GM19467 (cell line): ENCODE measurements around the gene WASHC4.
"Not testable (repeated sequence)": the region's sequence is repeated elsewhere in the genome, so short reads cannot be mapped to it uniquely, and the experiment has no call there.

Experiments
- ATAC-seq: cut with Tn5 transposase; IDR thresholded peaks from one replicate; pipeline ENCODE4 v1.9.1; 2021; ENCODE audit warnings: mild to moderate bottlenecking, moderate library complexity; ENCODE audit not compliant: unreplicated experiment

Gene WASHC4

GRCh38 chr12:105158876-105159275 is 51.3 kb downstream of the WASHC4 start:
- no peak for ATAC-seq

- ATAC-seq, result no peak
Observed at GRCh38 chr12:105162174-105162573, 54.6 kb downstream of the WASHC4 start.

GRCh38 chr12:105164068-105164467 is 56.5 kb downstream of the WASHC4 start:
- no peak for ATAC-seq

GRCh38 chr12:105166736-105167135 is 59.2 kb downstream of the WASHC4 start:
- no peak for ATAC-seq

GRCh38 chr12:105167346-105167745 is 59.8 kb downstream of the WASHC4 start:
- ATAC-seq, result no peak

- ATAC-seq, result no peak
Observed at GRCh38 chr12:105168006-105168405, 60.5 kb downstream of the WASHC4 start.

GRCh38 chr12:105170139-105170538 is 62.6 kb downstream of the WASHC4 start:
- no peak for ATAC-seq

- ATAC-seq, result no peak
Observed at GRCh38 chr12:105171691-105172436, 64.3 kb downstream of the WASHC4 start.

GRCh38 chr12:105175397-105175990 is 68.0 kb downstream of the WASHC4 start:
- ATAC-seq, result no peak

- no peak for ATAC-seq
Observed at GRCh38 chr12:105177208-105177607, 69.7 kb downstream of the WASHC4 start.

GRCh38 chr12:105179114-105179513 is 71.6 kb downstream of the WASHC4 start:
- ATAC-seq, result not testable (repeated sequence)

GRCh38 chr12:105183406-105183805 is 75.9 kb downstream of the WASHC4 start:
- not testable (repeated sequence) for ATAC-seq

GRCh38 chr12:105183976-105184375 is 76.4 kb downstream of the WASHC4 start:
- not testable (repeated sequence) for ATAC-seq

- no peak for ATAC-seq
Observed at GRCh38 chr12:105189293-105189692, 81.8 kb downstream of the WASHC4 start.

GRCh38 chr12:105190530-105190929 is 83.0 kb downstream of the WASHC4 start:
- ATAC-seq, result no peak

- no peak for ATAC-seq
Observed at GRCh38 chr12:105192624-105193225, 85.2 kb downstream of the WASHC4 start.

GRCh38 chr12:105194947-105195346 is 87.4 kb downstream of the WASHC4 start:
- ATAC-seq, result no peak

- no peak for ATAC-seq
Observed at GRCh38 chr12:105196090-105196489, 88.6 kb downstream of the WASHC4 start.

- ATAC-seq, result no peak
Observed at GRCh38 chr12:105198961-105199360, 91.4 kb downstream of the WASHC4 start.

GRCh38 chr12:105200385-105200784 is 92.9 kb downstream of the WASHC4 start:
- no peak for ATAC-seq

GRCh38 chr12:105201299-105201698 is 93.8 kb downstream of the WASHC4 start:
- ATAC-seq, result no peak

GRCh38 chr12:105202202-105202601 is 94.7 kb downstream of the WASHC4 start:
- no peak for ATAC-seq
